OCI-LY3 (cell line): ENCODE data around the gene NR1H3.

Experiments used
- H2AFZ ChIP-seq: fragments of 200-600, 300-600 bp; shearing (Covaris generic); 2 replicates; pipeline ENCODE4 v1.6.0; 2014; ENCODE audit warnings: antibody characterized with exemption, low read depth, low read length
- H3K27ac ChIP-seq: fragments of 200-600, 300-600 bp; sonication (generic); 2 replicates; pipeline ENCODE4 v1.5.1; 2014; ENCODE audit warnings: mild to moderate bottlenecking, low read length, moderate library complexity, mixed read lengths
- H3K27me3 ChIP-seq: fragments of 200-600, 300-600 bp; sonication (generic); 2 replicates; pipeline ENCODE4 v1.6.1; 2014; ENCODE audit warnings: low read depth, low read length, mixed read lengths
- H3K36me3 ChIP-seq: fragments of 200-600, 300-600 bp; sonication (generic); replicated peaks from 2 replicates; pipeline ENCODE3; 2014; ENCODE audit warnings: low read depth, low read length, mixed read lengths
- H3K4me1 ChIP-seq: fragments of 300-600, 200-600 bp; sonication (generic); 2 replicates; pipeline ENCODE4 v1.6.1; 2014; ENCODE audit warnings: low read length, mixed read lengths
- H3K4me2 ChIP-seq: fragments of 200-600, 300-600 bp; sonication (generic); 2 replicates; pipeline ENCODE4 v1.6.1; 2014; ENCODE audit warnings: low read length, mixed read lengths
- H3K4me3 ChIP-seq: fragments of 300-600, 200-600 bp; sonication (generic); 2 replicates; pipeline ENCODE4 v1.5.1; 2014; ENCODE audit warnings: antibody characterized with exemption, mild to moderate bottlenecking, low read length, moderate library complexity
- H3K79me2 ChIP-seq: fragments of 300-600, 200-600 bp; shearing (Covaris generic); 2 replicates; pipeline ENCODE4 v1.6.1; 2014; ENCODE audit warnings: mild to moderate bottlenecking, low read length, mixed read lengths
- H3K9ac ChIP-seq: fragments of 300-600, 200-600 bp; shearing (Covaris generic); 2 replicates; pipeline ENCODE4 v1.6.0; 2014; ENCODE audit warnings: mild to moderate bottlenecking, low read length, moderate library complexity
- H3K9me3 ChIP-seq: fragments of 200-600, 300-600 bp; shearing (Covaris generic); 2 replicates; pipeline ENCODE4 v1.6.1; 2014; ENCODE audit warnings: low read length, mixed read lengths; ENCODE audit not compliant: insufficient read depth
- H4K20me1 ChIP-seq: fragments of 200-600, 300-600 bp; sonication (generic); 2 replicates; pipeline ENCODE4 v1.6.1; 2016; ENCODE audit warnings: low read length, mixed read lengths; ENCODE audit not compliant: insufficient read depth
- CTCF ChIP-seq: fragments of 200-600, 300-600 bp; sonication (generic); IDR thresholded peaks from 2 replicates; pipeline ENCODE4 v1.5.1; 2014; ENCODE audit warnings: antibody characterized with exemption, low read length, low read depth
- EZH2phosphoT487 ChIP-seq: fragments of 200-600 bp; shearing (Covaris generic); IDR thresholded peaks from 2 replicates; pipeline ENCODE4 v1.6.1; 2018; ENCODE audit warnings: antibody characterized with exemption, mixed run types, low read depth

NR1H3 gene

GRCh38 chr11:47233989-47234668 is 23.7 kb upstream of the NR1H3 start:
- Histone ChIP-seq H3K4me3 (no peak overlapping the region), H2AFZ (no peak overlapping the region), H4K20me1 (no peaks in the 10 kb centered on the region), H3K9me3 (no peaks in the 10 kb centered on the region), H3K27me3 (no peaks in the 10 kb centered on the region), H3K4me2 (no peak overlapping the region), H3K79me2 (no peaks in the 10 kb centered on the region), H3K9ac (no peak overlapping the region), H3K4me1 (no peaks in the 10 kb centered on the region), H3K27ac (no peak overlapping the region), H3K36me3 (peaks cover 29% of the 10 kb centered on the region)
- peak; percentile 19; the same call in 1 of the 2 replicates for TF ChIP-seq CTCF
- TF ChIP-seq EZH2phosphoT487, result no peak

- Histone ChIP-seq H3K4me1 (no peaks in the 10 kb centered on the region), H4K20me1 (no peaks in the 10 kb centered on the region), H3K9ac (no peak overlapping the region), H3K4me2 (no peak overlapping the region), H2AFZ (no peak overlapping the region), H3K79me2 (no peaks in the 10 kb centered on the region), H3K36me3 (peaks cover 31% of the 10 kb centered on the region), H3K9me3 (no peaks in the 10 kb centered on the region), H3K27ac (no peak overlapping the region), H3K27me3 (no peaks in the 10 kb centered on the region), H3K4me3 (no peak overlapping the region)
- TF ChIP-seq EZH2phosphoT487 (no peak), CTCF (no peak)
Observed at GRCh38 chr11:47234669-47235100, 23.1 kb upstream of the NR1H3 start.

- Histone ChIP-seq H3K4me1 (no peaks in the 10 kb centered on the region), H3K9ac (no peak overlapping the region), H4K20me1 (no peaks in the 10 kb centered on the region), H2AFZ (no peak overlapping the region), H3K4me3 (no peak overlapping the region), H3K27ac (no peak overlapping the region), H3K9me3 (no peaks in the 10 kb centered on the region), H3K36me3 (peaks cover 34% of the 10 kb centered on the region), H3K79me2 (no peaks in the 10 kb centered on the region), H3K4me2 (no peak overlapping the region), H3K27me3 (no peaks in the 10 kb centered on the region)
- no peak for TF ChIP-seq EZH2phosphoT487
- TF ChIP-seq CTCF, result no peak
Observed at GRCh38 chr11:47235163-47235562, 22.6 kb upstream of the NR1H3 start.

GRCh38 chr11:47236482-47236881 is 21.3 kb upstream of the NR1H3 start:
- H3K27me3 ChIP-seq, result no peaks in the 10 kb centered on the region
- no peak overlapping the region for H3K4me3 ChIP-seq
- H3K9me3 ChIP-seq, result no peaks in the 10 kb centered on the region
- H4K20me1 ChIP-seq, result no peaks in the 10 kb centered on the region
- TF ChIP-seq CTCF, result no peak
- no peak for TF ChIP-seq EZH2phosphoT487
- no peaks in the 10 kb centered on the region for H3K79me2 ChIP-seq
- H3K36me3 ChIP-seq, result peaks cover 32% of the 10 kb centered on the region
- no peaks in the 10 kb centered on the region for H3K4me1 ChIP-seq
- no peak overlapping the region for H2AFZ ChIP-seq
- no peak overlapping the region for H3K9ac ChIP-seq
- no peak overlapping the region for H3K27ac ChIP-seq
- no peak overlapping the region for H3K4me2 ChIP-seq
